Activated naive CD8-positive, alpha-beta T cell treated with anti-CD3 and anti-CD28 coated beads, Interleukin-2, amount 50 U/mL, for 24 hours (primary cell): ENCODE data around the gene ZNF383.
"Not testable (repeated sequence)": the region's sequence is repeated elsewhere in the genome, so short reads cannot be mapped to it uniquely, and the experiment has no call there.

Experiments
- ATAC-seq: fragments of 150-1000 bp; cut with Tn5 transposase; one replicate; pipeline ENCODE4 v1.10.0; 2021
- DNase-seq: peaks from one replicate; pipeline ENCODE4 v3.0.0; 2021
- H3K27ac Mint-ChIP-seq: one replicate; pipeline ENCODE4 v1.8.0; 2021; ENCODE audit warnings: mild to moderate bottlenecking, mixed read lengths
- H3K27me3 Mint-ChIP-seq: one replicate; pipeline ENCODE4 v1.8.0; 2021; ENCODE audit warnings: mixed read lengths
- H3K36me3 Mint-ChIP-seq: one replicate; pipeline ENCODE4 v1.8.0; 2021; ENCODE audit warnings: low read depth, mixed read lengths
- H3K4me1 Mint-ChIP-seq: one replicate; pipeline ENCODE4 v1.8.0; 2021; ENCODE audit warnings: mixed read lengths
- H3K4me3 Mint-ChIP-seq: one replicate; pipeline ENCODE4 v1.8.0; 2021; ENCODE audit warnings: mild to moderate bottlenecking, moderate library complexity, mixed read lengths
- H3K9me3 Mint-ChIP-seq: one replicate; pipeline ENCODE4 v1.8.0; 2021; ENCODE audit warnings: mixed read lengths

Gene ZNF383

GRCh38 chr19:37217775-37218591, at the start of gene ZNF383:
Gene ZNF383, plus strand, starts transcription at chr19:37218214. Its CDS starts 12,240 bp downstream, at chr19:37230454.
- peak; percentile 95 for ATAC-seq
- no peaks in the 10 kb centered on the region for H3K27me3 Mint-ChIP-seq
- peak within 1 kb of the TSS; percentile 95 for H3K27ac Mint-ChIP-seq
- peaks cover 16% of the 10 kb centered on the region for H3K9me3 Mint-ChIP-seq
- peak within 1 kb of the TSS; percentile 93 for H3K4me3 Mint-ChIP-seq
- peaks cover 44% of the 10 kb centered on the region for H3K36me3 Mint-ChIP-seq
- peaks cover 26% of the 10 kb centered on the region for H3K4me1 Mint-ChIP-seq
- DNase-seq = peak; percentile 83

DNA sequence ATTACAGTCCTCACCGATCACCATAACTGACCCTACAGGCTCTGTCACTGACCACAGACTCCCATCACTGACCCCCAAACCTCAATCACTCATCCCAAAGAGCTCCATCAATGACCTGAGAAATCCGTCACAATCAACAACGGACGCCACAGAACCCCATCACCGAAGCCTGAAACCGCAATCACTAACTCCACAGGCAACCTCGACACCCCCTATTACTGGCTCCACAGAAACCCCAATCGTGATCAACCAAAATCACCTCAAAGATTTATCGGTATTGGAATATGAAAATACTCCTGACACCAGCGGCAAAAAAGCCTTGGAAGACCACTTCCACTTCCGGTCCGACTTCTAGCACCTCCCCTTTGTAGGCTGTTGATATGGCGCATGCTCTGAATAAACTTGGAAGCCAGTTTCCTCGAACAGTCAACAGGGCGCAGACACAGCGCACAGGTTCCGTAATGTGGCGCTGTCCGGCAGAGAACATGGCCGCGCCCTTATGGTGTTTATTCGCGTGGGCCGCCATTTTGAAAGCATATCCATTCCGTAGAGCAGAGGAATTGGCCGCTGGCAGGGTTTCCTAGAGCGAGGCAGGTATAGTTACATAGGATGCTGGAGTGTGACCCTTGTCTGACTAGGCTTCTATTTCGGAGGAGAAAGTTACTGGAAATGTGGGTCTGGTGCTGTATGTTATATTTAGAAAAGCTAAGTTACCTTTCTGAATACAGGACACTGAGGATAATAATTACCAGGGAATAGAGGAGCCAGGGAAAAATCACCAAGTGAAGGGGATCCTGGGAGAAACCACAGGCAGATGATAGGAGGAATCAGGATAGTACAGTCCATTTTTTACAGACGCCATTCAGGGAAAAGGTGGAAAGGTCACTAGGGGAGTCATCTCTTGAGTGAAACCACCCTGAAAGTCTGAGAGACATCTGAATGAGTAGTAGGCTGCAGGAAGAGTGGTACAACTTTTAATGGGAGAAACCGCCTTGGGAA, 45.3 kb upstream of the ZNF383 start, which contains the start of gene ZNF585A:
Gene ZNF585A, minus strand, starts transcription at position 328 of the 999 bp plus-strand sequence. CDS start 2,785 bp downstream, outside the sequence.
- H3K4me3 Mint-ChIP-seq = no peak within 1 kb of the TSS
- ATAC-seq = peak; percentile 100
- peak; percentile 83 for DNase-seq
- H3K9me3 Mint-ChIP-seq = peaks cover 55% of the 10 kb centered on the region
- H3K36me3 Mint-ChIP-seq = peaks cover 41% of the 10 kb centered on the region
- no peak within 1 kb of the TSS for H3K27ac Mint-ChIP-seq
- no peaks in the 10 kb centered on the region for H3K27me3 Mint-ChIP-seq
- H3K4me1 Mint-ChIP-seq = no peaks in the 10 kb centered on the region

- H3K27me3 Mint-ChIP-seq, H3K4me1 Mint-ChIP-seq, DNase-seq, ATAC-seq, H3K27ac Mint-ChIP-seq, H3K4me3 Mint-ChIP-seq: not testable (repeated sequence)
- Mint-ChIP-seq H3K9me3 (peaks cover 67% of the 10 kb centered on the region), H3K36me3 (peaks cover 74% of the 10 kb centered on the region)
These were observed 31.9 kb upstream of the ZNF383 start for GRCh38 chr19:37186071-37186470.

- H3K27ac Mint-ChIP-seq, ATAC-seq: not testable (repeated sequence)
- peaks cover 74% of the 10 kb centered on the region for H3K36me3 Mint-ChIP-seq
These were observed 22.8 kb upstream of the ZNF383 start for GRCh38 chr19:37195248-37195647.

DNA sequence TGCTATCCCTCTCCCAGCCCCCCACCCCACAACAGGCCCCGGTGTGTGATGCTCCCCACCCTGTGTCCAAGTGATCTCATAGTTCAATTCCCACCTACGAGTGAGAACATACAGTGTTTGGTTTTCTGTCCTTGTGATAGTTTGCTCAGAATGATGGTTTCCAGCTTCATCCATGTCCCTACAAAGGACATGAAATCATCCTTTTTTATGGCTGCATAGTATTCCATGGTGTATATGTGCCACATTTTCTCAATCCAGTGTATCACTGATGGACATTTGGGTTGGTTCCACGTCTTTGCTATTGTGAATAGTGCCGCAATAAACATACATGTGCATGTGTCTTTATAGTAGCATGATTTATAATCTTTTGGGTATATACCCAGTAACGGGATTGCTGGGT, 20.9 kb upstream of the ZNF383 start:
- not testable (repeated sequence) for DNase-seq, H3K4me1 Mint-ChIP-seq, ATAC-seq, H3K27ac Mint-ChIP-seq, H3K27me3 Mint-ChIP-seq, H3K4me3 Mint-ChIP-seq
- Mint-ChIP-seq H3K36me3 (peaks cover 72% of the 10 kb centered on the region), H3K9me3 (peaks cover 36% of the 10 kb centered on the region)

More at GRCh38 chr19:37195248-37195647, 22.8 kb upstream of the ZNF383 start:
- not testable (repeated sequence) for H3K4me3 Mint-ChIP-seq, H3K4me1 Mint-ChIP-seq, DNase-seq, H3K27me3 Mint-ChIP-seq
- H3K9me3 Mint-ChIP-seq = peaks cover 42% of the 10 kb centered on the region

DNA sequence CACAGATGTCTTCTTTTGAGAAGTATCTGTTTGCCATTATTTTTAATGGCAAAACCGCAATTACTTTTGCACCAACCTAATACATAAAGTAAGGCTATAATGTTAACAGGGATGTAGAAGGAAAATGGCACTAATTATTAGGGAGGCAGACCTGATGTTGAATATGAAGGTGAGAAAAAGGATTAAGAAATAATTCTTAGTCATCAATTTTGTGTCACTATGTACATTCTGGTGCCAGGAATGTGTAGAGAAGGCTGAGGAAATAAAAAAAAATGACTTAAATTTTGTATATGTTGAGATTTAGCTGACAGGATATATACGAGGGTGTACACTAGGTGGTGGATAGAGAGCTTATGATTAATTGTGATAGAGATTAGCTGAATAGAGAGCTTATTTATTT, 20.2 kb upstream of the ZNF383 start:
- Mint-ChIP-seq H3K27ac (no peak overlapping the region), H3K27me3 (no peaks in the 10 kb centered on the region), H3K9me3 (peaks cover 39% of the 10 kb centered on the region), H3K4me3 (no peak overlapping the region), H3K4me1 (no peaks in the 10 kb centered on the region), H3K36me3 (peaks cover 75% of the 10 kb centered on the region)
- DNase-seq (no peak), ATAC-seq (no peak)

DNA sequence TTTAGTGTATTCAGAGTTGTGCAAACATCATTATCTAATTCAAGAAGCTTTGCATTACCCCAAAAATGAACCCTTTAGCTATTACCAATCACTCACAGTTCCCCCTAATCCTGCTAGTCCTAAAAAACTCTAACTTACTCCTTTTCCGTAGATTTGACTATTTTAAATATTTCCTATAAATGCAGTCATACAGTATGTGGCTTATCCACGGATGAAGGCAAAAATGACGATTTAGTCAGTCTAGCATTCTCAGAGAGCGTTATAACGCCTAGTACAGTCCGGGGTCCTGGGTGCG, 587 bp upstream of the ZNF383 start:
- no peak for ATAC-seq
- no peak for DNase-seq
- H3K36me3 Mint-ChIP-seq = peaks cover 38% of the 10 kb centered on the region
- H3K9me3 Mint-ChIP-seq = peaks cover 16% of the 10 kb centered on the region
- peaks cover 26% of the 10 kb centered on the region for H3K4me1 Mint-ChIP-seq
- H3K27me3 Mint-ChIP-seq = no peaks in the 10 kb centered on the region
- peak overlapping the region; percentile 95 for H3K27ac Mint-ChIP-seq
- peak overlapping the region; percentile 93 for H3K4me3 Mint-ChIP-seq

DNA sequence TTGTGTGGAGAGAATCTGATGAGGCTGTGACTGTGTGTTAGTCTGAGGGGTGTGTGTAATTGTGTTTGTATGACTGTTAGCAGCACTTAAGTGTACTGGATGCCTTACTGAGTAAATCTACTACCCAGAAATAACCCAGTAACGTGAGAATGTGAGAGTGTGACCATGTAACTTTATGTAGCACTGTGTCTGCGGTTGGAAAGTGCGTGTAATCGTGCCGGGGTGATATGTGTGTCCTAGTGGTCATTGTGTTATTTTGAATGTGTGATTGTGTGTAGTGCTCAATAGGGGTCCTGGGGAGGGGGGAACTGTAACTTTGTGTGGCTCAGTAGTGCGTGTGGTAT, 550 bp downstream of the ZNF383 start:
- H3K27ac Mint-ChIP-seq = peak overlapping the region; percentile 95
- peak overlapping the region; percentile 93 for H3K4me3 Mint-ChIP-seq
- no peaks in the 10 kb centered on the region for H3K27me3 Mint-ChIP-seq
- H3K36me3 Mint-ChIP-seq = peaks cover 47% of the 10 kb centered on the region
- peaks cover 19% of the 10 kb centered on the region for H3K9me3 Mint-ChIP-seq
- peak; percentile 12 for ATAC-seq
- DNase-seq = peak; percentile 20
- peaks cover 26% of the 10 kb centered on the region for H3K4me1 Mint-ChIP-seq

GRCh38 chr19:37220383-37220782, 2.4 kb downstream of the ZNF383 start:
- no peak for ATAC-seq
- Mint-ChIP-seq H3K4me3 (peak overlapping the region; percentile 93), H3K9me3 (peaks cover 21% of the 10 kb centered on the region), H3K27me3 (no peaks in the 10 kb centered on the region), H3K36me3 (peaks cover 53% of the 10 kb centered on the region), H3K27ac (no peak overlapping the region), H3K4me1 (peaks cover 26% of the 10 kb centered on the region)
- DNase-seq = no peak

- Mint-ChIP-seq H3K27me3 (no peaks in the 10 kb centered on the region), H3K9me3 (peaks cover 24% of the 10 kb centered on the region), H3K4me3 (no peak overlapping the region), H3K4me1 (peaks cover 26% of the 10 kb centered on the region), H3K27ac (no peak overlapping the region), H3K36me3 (peaks cover 60% of the 10 kb centered on the region)
- DNase-seq (no peak), ATAC-seq (no peak)
These were observed 3.1 kb downstream of the ZNF383 start for GRCh38 chr19:37221136-37221535.

GRCh38 chr19:37226248-37226647, 8.2 kb downstream of the ZNF383 start:
- Mint-ChIP-seq H3K27me3 (no peaks in the 10 kb centered on the region), H3K9me3 (peaks cover 36% of the 10 kb centered on the region), H3K36me3 (peaks cover 70% of the 10 kb centered on the region), H3K4me1 (peaks cover 2% of the 10 kb centered on the region), H3K4me3 (no peak overlapping the region), H3K27ac (peak overlapping the region; percentile 33)
- no peak for ATAC-seq
- DNase-seq = no peak

GRCh38 chr19:37227996-37228395, 10.0 kb downstream of the ZNF383 start:
- H3K4me1 Mint-ChIP-seq = peaks cover 2% of the 10 kb centered on the region
- H3K9me3 Mint-ChIP-seq = peaks cover 34% of the 10 kb centered on the region
- H3K27ac Mint-ChIP-seq = no peak overlapping the region
- peaks cover 70% of the 10 kb centered on the region for H3K36me3 Mint-ChIP-seq
- H3K4me3 Mint-ChIP-seq = no peak overlapping the region
- no peak for ATAC-seq
- no peaks in the 10 kb centered on the region for H3K27me3 Mint-ChIP-seq
- DNase-seq = peak; percentile 40

GRCh38 chr19:37243206-37243632, 25.2 kb downstream of the ZNF383 start:
- Mint-ChIP-seq H3K4me1 (no peaks in the 10 kb centered on the region), H3K27me3 (no peaks in the 10 kb centered on the region), H3K36me3 (peaks cover 80% of the 10 kb centered on the region), H3K9me3 (peaks cover 54% of the 10 kb centered on the region), H3K27ac (no peak overlapping the region), H3K4me3 (no peak overlapping the region)
- DNase-seq (no peak), ATAC-seq (no peak)

DNA sequence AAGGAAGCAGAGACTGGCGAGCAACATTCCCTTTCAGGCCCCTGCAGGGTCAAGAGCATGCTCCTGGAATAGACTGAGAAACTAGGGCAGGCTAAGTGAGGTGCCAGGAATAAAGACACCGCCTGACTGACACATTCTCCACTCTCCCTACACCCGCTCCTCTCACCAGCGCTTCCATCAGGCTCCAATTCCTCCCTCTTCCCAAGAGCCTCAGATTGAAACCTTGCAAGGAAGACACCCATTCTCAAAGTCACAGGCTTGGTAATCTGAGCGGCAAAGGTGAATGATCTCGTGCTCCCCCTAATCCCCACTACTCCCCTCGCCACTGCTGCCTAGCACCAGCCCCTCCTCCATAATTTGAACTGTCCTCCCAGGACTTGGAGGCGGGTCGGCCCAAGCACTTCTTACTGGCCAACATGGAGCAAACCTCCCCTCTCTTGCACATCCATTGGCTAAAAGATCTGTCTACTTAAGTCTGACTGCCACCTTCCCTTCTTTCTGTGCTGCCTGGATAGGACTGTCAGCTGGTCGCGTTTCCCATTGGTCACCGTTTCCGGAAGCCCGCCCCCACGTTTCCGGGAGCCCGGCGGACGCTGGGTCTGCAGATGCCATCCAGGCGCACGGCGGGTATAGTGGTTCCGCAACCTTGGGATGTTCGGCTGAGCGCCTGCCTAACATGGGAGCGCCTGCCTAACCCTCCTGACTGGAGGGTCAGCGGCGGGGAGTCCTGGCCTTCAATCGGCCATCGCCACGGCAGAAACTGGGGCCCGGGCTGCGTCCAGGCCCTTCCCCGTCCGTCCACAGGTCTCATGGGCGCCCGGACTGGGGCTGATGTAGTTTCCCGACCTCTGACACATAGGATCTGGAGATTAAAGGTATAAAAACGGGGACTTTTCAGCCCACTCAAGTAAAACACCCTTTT, 33.6 kb downstream of the ZNF383 start:
- no peaks in the 10 kb centered on the region for H3K4me1 Mint-ChIP-seq
- peaks cover 63% of the 10 kb centered on the region for H3K9me3 Mint-ChIP-seq
- H3K27me3 Mint-ChIP-seq = no peaks in the 10 kb centered on the region
- H3K27ac Mint-ChIP-seq = peak overlapping the region; percentile 29
- ATAC-seq = peak; percentile 46
- peak; percentile 45 for DNase-seq
- H3K36me3 Mint-ChIP-seq = peaks cover 41% of the 10 kb centered on the region
- peak overlapping the region; percentile 63 for H3K4me3 Mint-ChIP-seq
